ENCODE results near the gene USH2A. TPM values are rescaled to one million over a fixed set of nuclear protein-coding genes. Genes with fewer than 3 reads are reported as not detected.

USH2A gene
- total RNA-seq, 1 donor from 2014 or later = not detected

DNA sequence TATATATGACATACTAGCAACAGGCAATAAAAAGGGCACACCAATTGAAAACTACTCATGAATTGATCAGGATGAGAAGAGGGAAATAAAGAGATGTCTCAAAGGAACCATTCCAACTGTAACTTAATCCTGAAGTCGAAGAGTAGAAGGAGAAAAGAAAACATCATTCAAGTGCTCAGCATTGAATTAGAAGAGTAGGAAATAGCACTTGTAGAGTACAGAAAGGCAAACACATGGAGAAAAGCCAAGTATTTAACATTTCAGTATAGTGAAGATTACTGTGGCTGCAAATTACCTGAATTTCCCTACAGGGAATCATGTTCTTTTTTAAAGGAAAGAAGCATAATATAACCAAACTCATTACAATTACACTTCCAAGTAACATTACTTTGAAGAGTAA is 651.1 kb downstream of the USH2A start:
- no peak for ATAC-seq

- ATAC-seq = no peak
Observed at GRCh38 chr1:215768303-215768702, 654.9 kb downstream of the USH2A start.

GRCh38 chr1:215767761-215768160 is 655.5 kb downstream of the USH2A start:
- no peak for ATAC-seq

- ATAC-seq = no peak
Observed at GRCh38 chr1:215766521-215766920, 656.7 kb downstream of the USH2A start.

GRCh38 chr1:215765833-215766232 is 657.4 kb downstream of the USH2A start:
- no peak for ATAC-seq

DNA sequence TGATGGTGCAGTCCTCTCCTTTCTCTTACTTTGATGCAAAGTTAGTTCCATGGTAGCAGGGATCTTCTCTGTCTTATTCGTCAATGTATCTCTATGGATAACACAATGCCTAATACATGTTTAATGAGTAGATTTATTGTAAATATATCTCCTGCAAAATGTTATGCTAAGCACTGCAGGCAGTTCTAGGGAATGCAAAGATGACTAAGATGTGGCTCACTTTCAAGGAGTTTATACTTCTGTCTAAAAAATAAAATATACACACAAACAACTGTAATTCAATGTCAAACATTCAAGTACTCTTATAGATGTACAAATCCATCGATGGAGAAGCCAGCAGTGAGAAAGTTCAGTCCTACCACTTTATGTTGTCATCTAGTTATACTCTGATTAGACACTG is 661.8 kb downstream of the USH2A start:
- ATAC-seq = no peak

DNA sequence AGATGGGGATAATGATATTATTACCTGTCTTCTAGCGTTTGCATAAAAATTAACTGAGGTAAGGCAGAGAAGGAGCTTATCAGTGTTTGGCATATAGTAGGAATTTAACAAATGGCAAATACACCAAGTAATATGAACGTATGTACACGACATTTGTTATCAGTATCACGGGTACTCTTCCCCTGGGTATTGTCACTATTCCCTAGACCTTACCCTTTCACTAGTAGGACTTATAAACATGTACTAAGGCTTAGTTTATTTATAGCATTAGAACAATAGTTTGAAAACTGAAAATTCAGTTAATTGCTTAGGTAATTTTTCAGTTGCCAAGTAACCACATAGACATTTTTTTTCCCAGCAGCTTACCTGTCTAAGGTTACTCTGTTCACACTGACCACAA is 669.1 kb downstream of the USH2A start:
- no peak for ATAC-seq

GRCh38 chr1:215749414-215749813 is 673.8 kb downstream of the USH2A start:
- ATAC-seq = no peak

- ATAC-seq = no peak
Observed at GRCh38 chr1:215748431-215748830, 674.8 kb downstream of the USH2A start.

GRCh38 chr1:215744419-215744818 is 678.8 kb downstream of the USH2A start:
- no peak for ATAC-seq

DNA sequence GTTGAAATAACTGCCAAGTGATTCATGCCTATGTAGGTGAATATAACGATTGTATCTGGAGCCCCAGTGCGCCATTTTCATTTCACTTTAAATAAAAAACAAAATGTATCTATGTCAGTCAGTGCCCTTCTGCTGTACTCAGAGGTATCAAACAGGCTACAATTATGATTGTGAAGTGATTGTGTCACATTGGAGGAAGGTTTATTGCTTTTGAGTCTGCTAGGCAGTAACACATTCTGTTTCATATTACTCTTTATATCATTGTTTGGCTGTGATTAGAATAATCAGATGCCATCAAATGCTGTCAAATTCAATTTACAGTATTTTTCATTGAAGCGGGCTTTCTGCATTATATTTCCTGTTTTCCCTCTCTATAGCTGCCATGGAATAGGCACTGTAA is 684.2 kb downstream of the USH2A start:
- no peak for ATAC-seq

DNA sequence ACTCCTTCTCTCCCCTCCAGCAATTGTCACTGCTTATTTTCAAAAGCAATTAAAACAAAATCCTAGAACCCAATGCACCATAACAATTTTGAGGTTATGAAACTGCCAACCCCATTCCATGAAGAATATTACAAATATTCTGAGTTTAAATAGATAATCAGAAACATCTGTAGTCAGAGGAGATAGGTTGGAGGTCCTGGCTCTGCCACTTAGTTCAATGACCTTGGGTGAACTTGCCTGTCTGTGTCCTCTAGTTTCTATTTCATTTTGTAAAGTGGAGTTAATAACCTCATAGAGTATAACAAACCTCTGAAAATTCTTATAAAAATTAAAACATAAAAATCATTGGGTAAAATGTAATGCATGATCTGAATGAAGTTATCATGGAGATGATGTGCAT is 691.5 kb downstream of the USH2A start:
- no peak for ATAC-seq

DNA sequence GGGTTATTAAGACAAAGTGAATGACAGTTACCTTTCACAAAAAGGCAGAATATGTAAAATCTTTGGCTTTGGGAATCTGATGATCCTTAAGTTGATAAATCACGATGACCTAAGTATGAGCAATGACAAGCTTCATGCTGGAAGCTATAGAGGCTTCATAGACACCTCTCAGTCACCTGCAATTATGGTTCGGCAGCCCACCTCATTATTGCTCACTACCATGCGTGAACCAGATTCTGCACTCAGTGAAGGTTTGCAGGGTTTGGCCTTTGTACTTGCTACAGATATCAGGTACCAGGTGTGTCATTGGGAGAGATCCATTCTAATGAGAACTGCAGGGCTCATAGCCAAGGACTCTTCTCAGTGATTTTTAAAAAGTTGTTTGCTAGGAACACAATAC is 692.6 kb downstream of the USH2A start:
- ATAC-seq = no peak

- ATAC-seq = no peak
Observed at GRCh38 chr1:215728169-215728568, 695.1 kb downstream of the USH2A start.

DNA sequence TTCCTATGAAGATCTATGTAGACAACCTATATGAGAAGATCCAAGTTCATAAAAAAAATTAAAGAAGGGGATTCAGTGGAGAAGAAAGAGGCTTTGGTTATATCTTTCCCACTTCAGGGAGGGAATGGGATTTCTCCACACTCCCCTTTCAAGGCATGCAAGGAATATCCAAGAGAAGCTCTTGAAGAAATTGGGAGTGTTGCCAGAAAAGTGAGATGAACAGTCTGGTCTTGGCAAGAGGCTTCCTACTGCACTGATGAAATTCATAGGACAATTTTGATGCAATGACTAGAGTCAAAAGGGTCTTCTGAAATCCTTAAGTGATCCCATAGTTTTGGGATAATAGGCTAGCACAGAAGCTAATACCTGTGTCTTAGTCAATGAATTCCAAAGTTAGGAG is 703.1 kb downstream of the USH2A start:
- no peak for ATAC-seq

DNA sequence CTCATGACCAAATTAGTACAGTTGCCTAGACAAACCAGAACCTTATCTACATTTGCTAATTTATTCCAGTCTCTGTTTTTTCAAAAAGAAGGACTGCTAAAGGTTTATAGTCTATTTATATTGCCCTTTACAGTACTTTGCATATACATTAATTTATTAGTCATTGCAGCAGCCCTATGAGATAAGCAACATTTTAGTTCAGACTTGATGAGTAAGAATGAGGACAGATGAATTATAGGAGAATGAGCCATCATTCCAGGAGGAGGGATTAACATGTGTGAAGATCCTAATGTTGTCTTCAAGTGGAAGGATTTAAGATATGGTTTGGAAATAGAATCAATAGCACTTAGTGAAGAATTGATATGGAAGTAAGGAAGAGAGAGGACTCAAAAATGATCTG is 703.7 kb downstream of the USH2A start:
- ATAC-seq = no peak

- no peak for ATAC-seq
Observed at GRCh38 chr1:215718575-215719287, 704.5 kb downstream of the USH2A start.

DNA sequence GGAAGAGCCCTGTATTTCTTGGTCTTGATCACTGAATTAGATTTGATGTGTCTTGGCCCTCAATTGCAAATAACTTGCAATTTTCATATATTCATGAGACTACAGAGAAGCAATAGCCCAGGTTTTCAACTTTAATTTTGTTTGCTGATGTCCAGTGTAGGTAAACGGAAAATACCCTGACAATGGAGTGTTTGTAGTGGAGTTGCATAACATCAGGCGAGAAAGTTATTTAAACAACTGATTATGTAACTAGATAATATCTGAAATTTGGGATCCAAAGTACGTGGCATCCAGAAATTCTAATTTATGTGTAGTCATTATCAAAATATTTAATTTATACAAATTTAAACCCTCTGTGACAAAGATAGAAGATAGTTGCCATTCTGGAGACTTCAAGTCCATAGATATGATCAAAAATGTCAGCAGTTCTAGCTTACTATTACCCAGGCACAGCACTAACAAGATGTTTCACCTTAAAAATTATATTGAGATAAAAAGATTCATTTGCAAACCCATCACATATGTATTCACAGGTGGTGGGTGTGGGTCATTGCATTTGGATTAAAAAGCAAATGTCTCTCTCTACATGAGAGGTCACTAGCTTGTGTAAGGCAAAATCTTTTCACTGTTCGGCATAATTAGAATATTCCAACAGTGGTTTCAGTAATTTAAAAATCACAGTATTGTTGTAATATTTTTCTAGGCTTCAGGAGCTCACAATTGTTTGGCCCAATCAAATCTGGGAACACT is 705.4 kb downstream of the USH2A start:
- no peak for ATAC-seq

- ATAC-seq = no peak
Observed at GRCh38 chr1:215710899-215711225, 712.4 kb downstream of the USH2A start.

DNA sequence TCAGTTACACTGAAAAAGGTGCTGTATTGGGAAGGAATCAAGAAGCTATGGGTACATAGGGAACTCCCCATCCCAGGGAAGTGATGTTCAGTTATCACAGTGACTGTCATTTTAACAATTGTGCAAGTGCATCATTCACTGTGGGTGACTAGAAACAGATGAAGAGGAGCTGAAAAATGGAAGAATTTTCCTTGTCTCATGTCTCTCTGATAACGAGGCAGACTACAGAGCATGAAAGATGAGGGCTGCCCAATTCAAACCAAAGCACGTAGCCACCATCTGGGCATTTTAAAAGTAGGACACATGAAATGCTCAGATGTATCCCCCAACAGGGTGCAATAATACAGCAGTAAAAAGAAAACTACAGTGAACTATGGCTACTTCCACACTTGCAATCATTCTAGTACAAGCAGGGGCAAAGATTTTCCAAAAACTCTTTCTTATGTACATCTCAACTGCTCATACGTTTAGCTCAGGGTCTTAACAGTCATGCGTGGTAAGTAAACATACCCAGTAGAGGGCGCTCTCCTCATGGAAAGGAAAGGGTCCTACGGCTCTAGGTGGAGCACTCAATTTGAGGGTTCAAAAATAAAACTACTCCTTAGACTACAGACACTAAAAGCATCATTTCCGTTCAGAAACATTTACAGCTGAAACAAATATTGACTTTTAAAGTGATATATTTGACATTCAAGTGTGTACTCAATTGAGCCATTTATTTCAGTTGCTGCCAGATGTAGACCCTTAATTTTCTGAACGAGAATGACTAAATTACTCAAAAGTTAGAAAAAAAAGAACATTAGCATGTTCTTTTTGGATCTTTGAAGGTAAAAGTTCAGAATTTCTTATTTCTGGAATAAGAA is 713.0 kb downstream of the USH2A start:
- ATAC-seq = no peak

- ATAC-seq = peak; percentile 76
Observed at GRCh38 chr1:215704089-215704860, 719.0 kb downstream of the USH2A start.

- ATAC-seq = no peak
Observed at GRCh38 chr1:215682232-215682631, 741.0 kb downstream of the USH2A start.

DNA sequence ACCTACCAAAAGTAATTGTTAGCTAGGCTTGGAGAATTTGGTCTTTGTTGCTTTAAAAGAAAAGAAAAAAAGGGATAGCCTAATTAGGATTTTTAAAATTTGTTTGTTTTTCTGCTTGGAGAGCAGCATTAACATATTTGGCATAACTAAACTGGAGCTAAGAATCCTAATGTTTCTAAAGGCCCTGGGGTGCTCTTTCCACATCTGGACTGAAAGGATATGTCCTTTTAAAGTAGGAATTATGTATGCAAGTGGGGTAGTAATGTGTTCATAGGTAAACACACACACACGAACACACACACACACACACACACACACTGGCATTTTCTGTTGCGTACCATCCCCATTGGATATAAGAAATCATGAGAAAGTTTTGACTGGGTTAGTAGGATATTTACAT is 742.2 kb downstream of the USH2A start:
- no peak for ATAC-seq
